ENCODE measurements around the gene PRPS1. TPM values are rescaled to one million over a fixed set of nuclear protein-coding genes. Genes with fewer than 3 reads are reported as not detected.
A peak's percentile ranks its signal among the peaks of the same experiment; 100 is the strongest.

PRPS1 gene
- total RNA-seq, 2 donors from 2014 or later = 58.6 to 107 TPM

GRCh38 chrX:107619885-107620322 is 8.4 kb upstream of the PRPS1 start:
- H3K4me3 Mint-ChIP-seq = no peak overlapping the region
- no peak overlapping the region for H3K27ac Mint-ChIP-seq
- no peaks in the 10 kb centered on the region for H3K36me3 Mint-ChIP-seq (ENCODE audit: low read depth)
- no peaks in the 10 kb centered on the region for H3K4me1 Mint-ChIP-seq
- H3K9me3 Mint-ChIP-seq = no peaks in the 10 kb centered on the region
- ATAC-seq (replicated peaks) = no peak
- no peaks in the 10 kb centered on the region for H3K27me3 Mint-ChIP-seq

- Mint-ChIP-seq H3K4me3 (no peak overlapping the region), H3K9me3 (no peaks in the 10 kb centered on the region), H3K4me1 (no peaks in the 10 kb centered on the region), H3K27me3 (no peaks in the 10 kb centered on the region), H3K27ac (no peak overlapping the region), H3K36me3 (ENCODE audit: low read depth) (no peaks in the 10 kb centered on the region)
- ATAC-seq (replicated peaks) = no peak
These were observed 3.4 kb upstream of the PRPS1 start for GRCh38 chrX:107624893-107625292.

GRCh38 chrX:107625739-107626138 is 2.6 kb upstream of the PRPS1 start:
- H3K27ac Mint-ChIP-seq = no peak overlapping the region
- no peak for ATAC-seq (replicated peaks)
- no peaks in the 10 kb centered on the region for H3K9me3 Mint-ChIP-seq
- no peak overlapping the region for H3K4me3 Mint-ChIP-seq
- H3K4me1 Mint-ChIP-seq = no peaks in the 10 kb centered on the region
- H3K27me3 Mint-ChIP-seq = no peaks in the 10 kb centered on the region
- peaks cover 4% of the 10 kb centered on the region for H3K36me3 Mint-ChIP-seq (ENCODE audit: low read depth)

GRCh38 chrX:107626481-107626880 is 1.8 kb upstream of the PRPS1 start:
- Mint-ChIP-seq H3K27ac (no peak overlapping the region), H3K36me3 (ENCODE audit: low read depth) (peaks cover 6% of the 10 kb centered on the region), H3K27me3 (no peaks in the 10 kb centered on the region), H3K4me1 (no peaks in the 10 kb centered on the region), H3K9me3 (no peaks in the 10 kb centered on the region), H3K4me3 (no peak overlapping the region)
- no peak for ATAC-seq (replicated peaks)

- no peaks in the 10 kb centered on the region for H3K4me1 Mint-ChIP-seq
- ATAC-seq (replicated peaks) = no peak
- H3K4me3 Mint-ChIP-seq = no peak overlapping the region
- H3K9me3 Mint-ChIP-seq = no peaks in the 10 kb centered on the region
- no peak overlapping the region for H3K27ac Mint-ChIP-seq
- H3K36me3 Mint-ChIP-seq (ENCODE audit: low read depth) = peaks cover 6% of the 10 kb centered on the region
- H3K27me3 Mint-ChIP-seq = no peaks in the 10 kb centered on the region
These were observed 1.4 kb upstream of the PRPS1 start for GRCh38 chrX:107626916-107627315.

GRCh38 chrX:107628662-107629539 is 591 bp downstream of the PRPS1 start:
- peak; percentile 48 for ATAC-seq (replicated peaks)
- peak overlapping the region; percentile 95 for H3K4me3 Mint-ChIP-seq
- peak overlapping the region; percentile 91 for H3K27ac Mint-ChIP-seq
- peaks cover 6% of the 10 kb centered on the region for H3K4me1 Mint-ChIP-seq
- H3K9me3 Mint-ChIP-seq = no peaks in the 10 kb centered on the region
- peaks cover 15% of the 10 kb centered on the region for H3K36me3 Mint-ChIP-seq (ENCODE audit: low read depth)
- H3K27me3 Mint-ChIP-seq = no peaks in the 10 kb centered on the region

- H3K4me1 Mint-ChIP-seq = peaks cover 6% of the 10 kb centered on the region
- H3K27me3 Mint-ChIP-seq = no peaks in the 10 kb centered on the region
- peaks cover 15% of the 10 kb centered on the region for H3K36me3 Mint-ChIP-seq (ENCODE audit: low read depth)
- H3K4me3 Mint-ChIP-seq = peak overlapping the region; percentile 95
- no peak for ATAC-seq (replicated peaks)
- H3K27ac Mint-ChIP-seq = peak overlapping the region; percentile 91
- no peaks in the 10 kb centered on the region for H3K9me3 Mint-ChIP-seq
These were observed 1.2 kb downstream of the PRPS1 start for GRCh38 chrX:107629540-107629909.

GRCh38 chrX:107630031-107630689 is 1.9 kb downstream of the PRPS1 start:
- Mint-ChIP-seq H3K4me1 (peaks cover 6% of the 10 kb centered on the region), H3K4me3 (peak overlapping the region; percentile 95), H3K27ac (no peak overlapping the region), H3K36me3 (ENCODE audit: low read depth) (peaks cover 15% of the 10 kb centered on the region), H3K9me3 (no peaks in the 10 kb centered on the region), H3K27me3 (no peaks in the 10 kb centered on the region)
- ATAC-seq (replicated peaks) = no peak

- Mint-ChIP-seq H3K4me1 (peaks cover 10% of the 10 kb centered on the region), H3K27ac (no peak overlapping the region), H3K9me3 (no peaks in the 10 kb centered on the region), H3K4me3 (peak overlapping the region; percentile 13), H3K36me3 (ENCODE audit: low read depth) (peaks cover 20% of the 10 kb centered on the region), H3K27me3 (no peaks in the 10 kb centered on the region)
- no peak for ATAC-seq (replicated peaks)
These were observed 4.0 kb downstream of the PRPS1 start for GRCh38 chrX:107632346-107632745.

GRCh38 chrX:107646735-107647134 is 18.4 kb downstream of the PRPS1 start:
- Mint-ChIP-seq H3K27ac (no peak overlapping the region), H3K36me3 (ENCODE audit: low read depth) (peaks cover 94% of the 10 kb centered on the region), H3K4me3 (no peak overlapping the region), H3K9me3 (no peaks in the 10 kb centered on the region), H3K27me3 (no peaks in the 10 kb centered on the region), H3K4me1 (no peaks in the 10 kb centered on the region)
- no peak for ATAC-seq (replicated peaks)

GRCh38 chrX:107648332-107648731 is 20.0 kb downstream of the PRPS1 start:
- no peak overlapping the region for H3K27ac Mint-ChIP-seq
- no peaks in the 10 kb centered on the region for H3K4me1 Mint-ChIP-seq
- no peak overlapping the region for H3K4me3 Mint-ChIP-seq
- ATAC-seq (replicated peaks) = no peak
- H3K9me3 Mint-ChIP-seq = no peaks in the 10 kb centered on the region
- no peaks in the 10 kb centered on the region for H3K27me3 Mint-ChIP-seq
- H3K36me3 Mint-ChIP-seq (ENCODE audit: low read depth) = peaks cover 83% of the 10 kb centered on the region

GRCh38 chrX:107654566-107654871 is 26.2 kb downstream of the PRPS1 start:
- Mint-ChIP-seq H3K27me3 (no peaks in the 10 kb centered on the region), H3K27ac (peak overlapping the region; percentile 13), H3K4me1 (peaks cover 10% of the 10 kb centered on the region), H3K9me3 (no peaks in the 10 kb centered on the region), H3K36me3 (ENCODE audit: low read depth) (peaks cover 22% of the 10 kb centered on the region), H3K4me3 (no peak overlapping the region)
- no peak for ATAC-seq (replicated peaks)

GRCh38 chrX:107654872-107655761 is 26.8 kb downstream of the PRPS1 start:
- Mint-ChIP-seq H3K4me1 (peaks cover 10% of the 10 kb centered on the region), H3K36me3 (ENCODE audit: low read depth) (peaks cover 16% of the 10 kb centered on the region), H3K27ac (peak overlapping the region; percentile 13), H3K4me3 (no peak overlapping the region), H3K27me3 (no peaks in the 10 kb centered on the region), H3K9me3 (no peaks in the 10 kb centered on the region)
- peak; percentile 90 for ATAC-seq (replicated peaks)

- Mint-ChIP-seq H3K27ac (no peak overlapping the region), H3K4me1 (peaks cover 10% of the 10 kb centered on the region), H3K4me3 (no peak overlapping the region), H3K36me3 (ENCODE audit: low read depth) (peaks cover 3% of the 10 kb centered on the region), H3K27me3 (no peaks in the 10 kb centered on the region), H3K9me3 (no peaks in the 10 kb centered on the region)
- no peak for ATAC-seq (replicated peaks)
These were observed 28.7 kb downstream of the PRPS1 start for GRCh38 chrX:107656978-107657377.

All from activated T-helper 17 cell treated with anti-CD3 and anti-CD28 coated beads, Interleukin-2, amount 50 U/mL, for 72 hours (primary cell).